MG63 (cell line): Measurements from ENCODE around the gene JAK2. TPM values are rescaled to one million over a fixed set of nuclear protein-coding genes. Genes with fewer than 3 reads are reported as not detected.
"Not testable (repeated sequence)": the region's sequence is repeated elsewhere in the genome, so short reads cannot be mapped to it uniquely, and the experiment has no call there.

ENCODE experiments used
- DNase-seq: peaks from one replicate; pipeline ENCODE4 v3.0.0-alpha.2; 2020
- H3K27me3 ChIP-seq: fragments of 250-450 bp; sonication (Bioruptor Pico); 2 replicates; pipeline ENCODE4 v1.5.1; 2020; ENCODE audit warnings: mild to moderate bottlenecking, moderate library complexity
- H3K36me3 ChIP-seq: fragments of 250-450 bp; sonication (Bioruptor Pico); 2 replicates; pipeline ENCODE4 v1.5.1; 2020; ENCODE audit warnings: mild to moderate bottlenecking, moderate library complexity
- H3K4me3 ChIP-seq: fragments of 250-450 bp; sonication (Bioruptor Pico); 2 replicates; pipeline ENCODE4 v1.5.1; 2020; ENCODE audit warnings: mild to moderate bottlenecking, moderate library complexity
- H3K9me3 ChIP-seq: fragments of 250-450 bp; sonication (Bioruptor Pico); 2 replicates; pipeline ENCODE4 v1.5.1; 2020; ENCODE audit warnings: mild to moderate bottlenecking, moderate library complexity
- total RNA-seq: library from RNA; depleted of rRNA; stranded (reverse); fragments of >200 nt; shearing (Covaris generic); gene quantifications from 2 replicates; pipeline ENCODE4 v1.2.3, GENCODE V29; 2014; ENCODE audit warnings: low replicate concordance

JAK2 gene
- total RNA-seq, 1 experiment from 2014 or later, result 4.2 TPM

DNA sequence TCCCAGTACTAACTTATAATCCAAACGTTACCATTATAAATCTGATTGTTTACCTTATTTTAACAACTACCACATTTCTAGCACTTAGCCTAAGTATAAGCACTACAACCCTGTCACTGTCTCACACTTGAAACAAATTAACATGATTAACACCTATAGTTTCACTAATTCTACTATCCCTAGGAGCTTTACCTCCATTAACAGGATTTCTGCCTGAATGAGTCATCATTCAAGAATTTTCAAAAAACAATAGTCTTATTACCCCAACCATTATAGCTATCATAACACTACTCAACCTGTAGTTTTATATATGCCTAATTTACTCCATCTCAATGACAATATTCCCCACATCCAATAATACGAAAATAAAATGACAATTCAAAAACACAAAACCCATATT, 110.7 kb downstream of the JAK2 start:
- H3K36me3 ChIP-seq, result no peaks in the 10 kb centered on the region
- DNase-seq, result no peak
- no peaks in the 10 kb centered on the region for H3K27me3 ChIP-seq
- H3K9me3 ChIP-seq, result no peaks in the 10 kb centered on the region
- no peak overlapping the region for H3K4me3 ChIP-seq

DNA sequence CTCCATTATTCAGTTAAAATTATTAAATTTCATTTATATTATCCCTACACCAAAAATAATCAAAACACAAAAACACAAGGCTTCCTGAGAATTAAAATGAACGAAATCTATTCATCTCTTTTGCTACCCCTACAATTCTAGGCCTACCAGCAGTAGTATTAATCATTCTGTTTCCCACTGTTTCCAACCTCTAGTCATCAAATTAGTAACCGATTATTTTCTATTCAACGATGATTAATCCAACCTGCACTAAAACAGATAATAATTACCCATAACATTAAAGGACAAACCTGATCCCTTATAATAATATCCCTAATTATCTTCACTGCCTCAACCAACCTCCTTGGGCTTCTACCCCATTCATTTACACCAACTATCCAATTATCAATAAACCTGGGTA, 114.4 kb downstream of the JAK2 start:
- DNase-seq, result no peak
- no peaks in the 10 kb centered on the region for H3K27me3 ChIP-seq
- H3K4me3 ChIP-seq, result no peak overlapping the region
- no peaks in the 10 kb centered on the region for H3K9me3 ChIP-seq
- no peaks in the 10 kb centered on the region for H3K36me3 ChIP-seq

DNA sequence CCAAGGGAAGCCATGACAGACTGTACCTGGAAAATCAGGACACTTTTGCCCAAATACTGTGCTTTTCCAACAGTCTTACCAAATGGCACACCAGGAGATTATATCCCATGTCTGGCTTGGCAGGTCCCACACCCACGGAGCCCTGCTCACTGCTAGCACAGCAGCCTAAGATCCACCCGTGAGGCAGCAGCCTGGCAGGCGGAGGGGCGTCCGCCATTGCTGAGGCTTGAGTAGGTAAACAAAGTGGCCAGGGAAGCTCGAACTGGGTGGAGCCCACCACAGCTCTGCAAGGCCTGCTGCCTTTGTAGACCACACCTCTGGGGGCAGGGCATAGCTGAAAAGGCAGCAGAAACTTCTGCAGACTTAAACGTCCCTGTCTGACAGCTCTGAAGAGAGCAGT, 116.1 kb downstream of the JAK2 start:
- H3K4me3 ChIP-seq, DNase-seq, H3K9me3 ChIP-seq, H3K27me3 ChIP-seq, H3K36me3 ChIP-seq: not testable (repeated sequence)

DNA sequence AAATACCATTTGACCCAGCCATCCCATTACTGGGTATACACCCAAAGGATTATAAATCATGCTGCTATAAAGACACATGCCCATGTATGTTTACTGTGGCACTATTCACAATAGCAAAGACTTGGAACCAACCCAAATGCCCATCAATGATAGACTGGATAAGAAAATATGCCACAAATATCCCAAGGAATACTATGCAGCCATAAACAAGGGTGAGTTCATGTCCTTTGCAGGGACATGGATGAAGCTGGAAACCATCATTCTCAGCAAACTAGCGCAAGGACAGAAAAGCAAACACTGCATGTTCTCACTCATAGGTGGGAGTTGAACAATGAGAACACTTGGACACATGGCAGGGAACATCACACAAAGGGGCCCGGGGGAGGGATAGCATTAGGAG, 121.4 kb downstream of the JAK2 start:
- not testable (repeated sequence) for H3K27me3 ChIP-seq, H3K4me3 ChIP-seq, DNase-seq, H3K9me3 ChIP-seq, H3K36me3 ChIP-seq

DNA sequence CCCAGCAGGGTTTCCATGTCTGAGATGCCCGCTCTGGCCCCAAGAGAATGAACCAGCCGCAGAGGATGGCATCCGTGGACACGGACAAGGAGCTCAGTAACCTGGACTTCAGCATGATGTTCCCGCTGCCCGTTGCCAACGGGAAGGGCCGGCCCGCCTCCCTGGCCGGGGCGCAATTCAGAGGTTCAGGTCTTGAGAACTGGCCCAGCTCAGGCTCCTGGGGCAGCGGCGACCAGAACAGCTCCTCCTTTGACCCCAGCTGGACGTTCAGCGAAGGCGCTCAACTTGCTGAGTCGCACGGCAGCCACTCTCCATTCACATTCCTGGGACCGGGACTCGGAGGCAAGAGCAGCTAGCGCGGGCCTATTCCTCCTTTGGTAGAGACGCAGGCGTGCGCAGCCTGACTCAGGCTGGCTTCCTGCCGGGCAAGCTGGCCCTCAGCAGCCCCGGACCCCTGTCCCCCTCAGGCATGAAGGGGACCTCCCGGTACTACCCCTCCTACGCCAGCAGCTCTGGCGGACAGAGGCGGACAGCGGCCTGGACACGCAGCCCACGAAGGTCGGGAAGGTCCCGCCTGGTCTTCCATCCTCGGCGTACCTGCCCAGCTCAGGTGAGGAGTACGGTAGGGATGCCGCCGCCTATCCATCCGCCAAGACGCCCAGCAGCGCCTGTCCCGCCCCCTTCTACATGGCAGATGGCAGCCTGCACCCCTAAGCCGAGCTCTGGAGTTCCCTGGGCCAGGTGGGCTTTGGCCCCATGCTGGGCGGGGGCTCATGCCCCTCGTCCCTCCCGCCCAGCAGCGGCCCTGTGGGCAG, 126.0 kb downstream of the JAK2 start:
- H3K4me3 ChIP-seq, result no peak overlapping the region
- no peaks in the 10 kb centered on the region for H3K9me3 ChIP-seq
- H3K27me3 ChIP-seq, result no peaks in the 10 kb centered on the region
- no peaks in the 10 kb centered on the region for H3K36me3 ChIP-seq
- DNase-seq, result no peak

DNA sequence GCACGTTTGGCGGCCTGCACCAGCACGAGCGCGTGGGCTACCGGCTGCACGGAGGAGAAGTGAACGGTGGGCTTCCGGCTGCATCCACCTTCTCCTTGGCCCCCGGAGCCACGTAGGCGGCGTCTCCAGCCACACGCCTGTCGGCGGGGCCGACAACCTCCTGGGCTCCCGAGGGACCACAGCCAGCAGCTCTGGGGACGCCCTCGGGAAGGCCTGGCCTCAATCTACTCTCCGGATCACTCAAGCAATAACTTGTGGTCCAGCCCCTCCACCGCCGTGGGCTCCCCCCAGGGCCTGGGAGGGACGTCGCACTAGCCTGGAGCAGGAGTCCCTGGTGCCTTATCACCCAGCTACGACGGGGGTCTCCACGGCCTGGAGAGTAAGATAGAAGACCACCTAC, 126.6 kb downstream of the JAK2 start:
- Histone ChIP-seq H3K9me3 (no peaks in the 10 kb centered on the region), H3K4me3 (no peak overlapping the region), H3K36me3 (no peaks in the 10 kb centered on the region), H3K27me3 (no peaks in the 10 kb centered on the region)
- no peak for DNase-seq

DNA sequence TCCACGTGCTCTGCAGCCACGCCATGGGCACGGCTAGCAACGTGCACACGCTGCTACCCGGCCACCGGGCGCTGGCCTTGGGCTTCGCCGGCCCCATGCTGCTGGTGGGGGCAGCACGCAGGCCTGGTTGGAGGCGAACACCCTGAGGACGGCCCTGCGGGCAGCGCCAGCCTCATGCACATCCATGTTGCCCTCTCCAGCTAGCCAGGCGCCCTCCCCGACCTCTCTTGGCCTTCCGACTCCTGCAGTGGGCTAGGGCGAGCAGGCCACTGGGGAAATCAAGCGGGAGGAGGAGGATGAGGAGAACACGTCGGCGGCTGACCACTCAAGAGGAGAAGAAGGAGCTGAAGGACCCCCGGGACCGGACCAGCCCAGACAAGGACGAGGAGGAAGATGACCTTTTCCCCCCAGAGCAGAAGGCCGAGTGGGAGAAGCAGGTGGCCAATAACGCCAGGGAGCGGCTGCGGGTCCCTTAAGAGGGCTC, 127.1 kb downstream of the JAK2 start:
- Histone ChIP-seq H3K9me3 (no peaks in the 10 kb centered on the region), H3K27me3 (no peaks in the 10 kb centered on the region), H3K4me3 (no peak overlapping the region), H3K36me3 (no peaks in the 10 kb centered on the region)
- no peak for DNase-seq

DNA sequence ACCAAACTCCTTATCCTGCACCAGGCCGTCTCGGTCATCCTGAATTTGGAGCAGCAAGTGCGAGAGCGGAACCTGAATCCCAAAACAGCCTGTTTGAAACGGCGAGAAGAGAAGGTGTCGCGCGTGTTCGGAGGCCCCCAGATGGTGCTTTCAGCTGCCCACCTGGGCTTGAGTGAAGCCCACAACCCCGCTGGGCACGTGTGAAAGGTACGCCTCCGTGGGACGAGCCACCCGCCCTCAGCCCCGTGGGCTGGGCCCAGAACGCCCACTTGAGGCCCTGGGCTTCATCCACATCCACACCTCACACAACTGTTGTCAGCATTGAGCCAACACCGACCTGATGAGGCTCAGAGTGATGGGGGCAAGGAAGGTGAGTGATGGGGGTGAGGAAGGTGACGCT, 127.6 kb downstream of the JAK2 start:
- no peak overlapping the region for H3K4me3 ChIP-seq
- no peaks in the 10 kb centered on the region for H3K36me3 ChIP-seq
- no peaks in the 10 kb centered on the region for H3K27me3 ChIP-seq
- no peak for DNase-seq
- no peaks in the 10 kb centered on the region for H3K9me3 ChIP-seq

DNA sequence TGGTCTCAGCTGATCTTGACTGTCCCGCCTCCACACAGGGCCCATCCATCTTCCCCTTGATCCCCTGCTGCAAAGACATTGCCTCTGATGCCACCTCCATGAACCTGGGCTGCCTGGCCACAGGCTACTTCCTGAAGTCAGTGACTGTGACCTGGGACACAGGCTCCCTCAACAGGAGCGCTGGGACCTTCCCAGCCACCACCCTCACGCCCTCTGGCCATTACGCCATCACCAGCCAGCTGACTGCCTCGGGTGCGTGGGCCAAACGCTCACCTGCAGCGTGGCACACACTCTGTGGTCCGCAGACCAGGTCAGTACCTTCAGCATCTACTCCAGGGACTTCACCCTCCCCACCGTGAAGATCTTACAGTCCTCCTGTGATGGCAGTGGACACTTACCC, 128.5 kb downstream of the JAK2 start:
- H3K36me3 ChIP-seq, result no peaks in the 10 kb centered on the region
- DNase-seq, result no peak
- H3K9me3 ChIP-seq, result no peaks in the 10 kb centered on the region
- no peak overlapping the region for H3K4me3 ChIP-seq
- no peaks in the 10 kb centered on the region for H3K27me3 ChIP-seq

DNA sequence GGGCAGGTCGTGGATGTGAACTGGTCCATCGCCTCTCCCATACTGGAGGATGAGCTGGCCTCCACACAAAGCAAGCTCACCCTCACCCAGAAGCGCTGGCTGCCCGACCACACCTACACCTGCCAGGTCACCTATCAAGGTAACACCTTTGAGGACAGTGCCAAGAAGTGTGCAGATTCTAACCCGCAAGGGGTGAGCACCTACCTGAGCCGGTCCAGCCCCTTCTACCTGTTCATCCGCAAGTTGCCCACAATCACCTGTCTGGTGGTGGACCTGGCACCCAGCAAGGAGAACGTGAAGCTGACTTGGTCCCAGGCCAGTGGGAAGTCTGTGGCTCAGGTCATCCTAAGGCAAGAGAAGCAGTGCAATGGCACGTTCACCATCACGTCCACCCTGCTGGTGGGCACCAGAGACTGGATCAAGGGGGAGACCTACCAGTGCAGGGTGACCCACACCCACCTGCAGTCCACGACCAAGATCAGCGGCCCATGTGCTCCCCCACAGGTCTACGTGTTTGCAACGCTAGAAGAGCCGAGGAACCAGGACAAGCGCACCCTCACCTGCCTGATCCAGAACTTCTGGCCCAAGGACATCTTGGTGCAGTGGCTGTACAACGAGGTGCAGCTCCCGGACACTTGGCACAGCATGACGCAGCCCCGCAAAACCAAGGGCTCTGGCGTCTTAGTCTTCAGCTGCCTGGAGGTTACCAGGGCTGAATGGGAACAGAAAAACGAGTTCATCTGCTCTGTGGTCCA, 129.1 kb downstream of the JAK2 start:
- H3K4me3 ChIP-seq, result no peak overlapping the region
- no peak for DNase-seq
- H3K27me3 ChIP-seq, result no peaks in the 10 kb centered on the region
- H3K36me3 ChIP-seq, result no peaks in the 10 kb centered on the region
- no peaks in the 10 kb centered on the region for H3K9me3 ChIP-seq

DNA sequence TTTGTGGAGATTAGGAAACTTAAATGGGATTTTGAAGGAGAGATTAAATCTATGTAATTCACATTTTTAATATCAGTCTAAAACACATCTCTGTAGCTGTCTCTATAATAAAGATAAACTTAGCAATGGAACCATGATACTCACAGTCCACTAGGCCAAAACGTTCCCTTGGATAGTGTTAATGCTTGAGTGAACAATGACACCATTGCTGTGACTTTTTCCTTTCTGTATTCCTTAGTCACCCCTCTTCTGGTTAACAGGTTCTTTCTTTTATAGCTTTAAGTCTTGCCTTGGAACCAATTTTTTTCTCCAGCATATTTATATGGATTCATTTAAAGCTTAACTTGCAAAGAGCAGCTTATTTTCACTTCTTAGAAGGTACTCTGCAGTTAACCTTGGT, 137.0 kb downstream of the JAK2 start:
- H3K27me3 ChIP-seq, result no peaks in the 10 kb centered on the region
- no peak for DNase-seq
- H3K4me3 ChIP-seq, result no peak overlapping the region
- no peaks in the 10 kb centered on the region for H3K36me3 ChIP-seq
- H3K9me3 ChIP-seq, result no peaks in the 10 kb centered on the region

DNA sequence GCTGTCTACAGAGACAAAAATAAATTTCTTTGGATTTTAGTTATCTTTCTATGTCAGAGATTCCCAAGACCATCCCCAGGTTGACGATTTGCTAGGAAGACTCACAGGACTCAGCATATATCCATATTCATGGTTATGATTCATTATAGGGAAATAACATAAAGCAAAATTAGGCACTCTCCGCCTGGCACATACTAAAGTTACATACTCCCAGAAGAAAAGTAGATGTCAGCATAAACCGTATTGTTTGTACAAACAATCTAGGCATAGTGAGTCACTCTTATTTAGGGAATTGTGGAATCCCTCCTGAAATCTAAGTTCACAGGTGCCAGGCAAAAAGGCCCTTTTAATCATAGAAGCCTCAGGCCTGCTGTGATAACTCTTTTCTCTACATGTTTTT, 137.4 kb downstream of the JAK2 start:
- Histone ChIP-seq H3K9me3 (no peaks in the 10 kb centered on the region), H3K36me3 (no peaks in the 10 kb centered on the region), H3K27me3 (no peaks in the 10 kb centered on the region), H3K4me3 (no peak overlapping the region)
- DNase-seq, result no peak

DNA sequence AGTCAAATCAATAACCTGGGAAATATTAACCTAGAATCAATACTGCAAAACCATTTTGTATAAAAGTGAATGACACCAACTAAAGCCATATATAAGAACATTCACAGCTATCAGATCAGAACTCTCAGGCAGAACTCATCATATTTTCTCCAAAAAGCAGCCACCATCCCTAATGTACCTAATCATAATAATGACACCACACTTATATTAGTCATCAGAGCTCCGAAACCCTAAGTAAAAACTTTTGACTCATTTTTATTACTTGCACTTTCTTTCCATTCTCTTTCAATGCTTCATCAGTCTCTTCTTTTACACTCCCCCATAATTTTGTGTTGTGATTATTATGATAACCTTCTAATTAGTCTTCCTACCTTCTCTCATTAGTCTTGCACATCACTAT, 155.1 kb downstream of the JAK2 start:
- H3K27me3 ChIP-seq, result no peaks in the 10 kb centered on the region
- H3K9me3 ChIP-seq, result no peaks in the 10 kb centered on the region
- no peak for DNase-seq
- no peak overlapping the region for H3K4me3 ChIP-seq
- H3K36me3 ChIP-seq, result no peaks in the 10 kb centered on the region

DNA sequence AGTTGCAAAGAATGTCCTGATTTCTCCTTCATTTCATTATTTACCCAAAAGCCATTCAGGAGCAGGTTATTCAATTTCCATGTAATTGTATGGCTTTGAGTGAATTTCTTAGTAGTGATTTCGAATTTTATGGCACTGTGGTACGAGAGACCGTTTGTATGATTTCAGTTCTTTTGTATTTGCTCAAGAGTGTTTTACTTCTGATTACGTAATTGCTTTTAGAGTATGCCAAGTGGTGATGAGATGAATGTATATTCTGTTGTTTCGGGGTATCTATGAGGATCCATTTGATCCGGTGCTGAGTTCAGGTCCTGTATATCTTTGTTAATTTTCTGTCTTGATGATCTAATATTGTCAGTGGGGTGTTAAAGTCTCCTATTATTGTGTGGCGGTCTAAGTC, 159.1 kb downstream of the JAK2 start:
- Histone ChIP-seq H3K36me3 (no peaks in the 10 kb centered on the region), H3K27me3 (no peaks in the 10 kb centered on the region), H3K4me3 (no peak overlapping the region), H3K9me3 (no peaks in the 10 kb centered on the region)
- no peak for DNase-seq

DNA sequence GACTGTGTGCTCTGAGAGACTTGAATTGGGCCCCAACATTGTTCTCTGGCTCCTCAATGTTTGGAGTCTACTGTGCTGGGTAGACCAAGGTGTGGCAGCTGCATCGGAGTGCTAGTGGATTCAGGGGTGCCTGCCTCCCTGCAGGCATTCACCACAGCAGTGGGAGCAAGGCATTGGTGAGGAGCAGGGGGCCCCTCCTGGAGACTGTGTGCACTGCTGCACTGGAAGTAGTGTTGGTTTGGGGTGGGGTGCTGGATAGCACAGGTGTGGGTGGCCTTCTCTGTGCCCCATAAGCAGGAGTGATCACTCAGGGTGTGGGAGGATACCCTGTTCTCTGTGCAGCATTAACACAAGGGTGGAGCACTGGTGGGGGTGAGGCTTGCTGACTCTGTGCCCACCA, 161.2 kb downstream of the JAK2 start:
- DNase-seq, result no peak
- H3K27me3 ChIP-seq, result no peaks in the 10 kb centered on the region
- no peaks in the 10 kb centered on the region for H3K9me3 ChIP-seq
- H3K36me3 ChIP-seq, result no peaks in the 10 kb centered on the region
- H3K4me3 ChIP-seq, result no peak overlapping the region
